IMR-90 (cell line): Measurements from ENCODE around the gene MSI2. TPM values are rescaled to one million over a fixed set of nuclear protein-coding genes. Genes with fewer than 3 reads are reported as not detected.

ENCODE experiments used
- ATAC-seq: fragments of 200-7000 bp; cut with Tn5 transposase; 2 replicates; pipeline ENCODE4 v1.9.1; 2020; ENCODE audit warnings: low read depth, mild to moderate bottlenecking, moderate library complexity
- BruUV-seq: library from RNA; stranded (reverse); fragments of 400-500 nt; replicated peaks from 2 replicates; lab custom pipeline; 2021; lab: Mats Ljungman, UMichigan
- CTCF ChIA-PET: fragments of 300-600 bp; formaldehyde crosslinking; extraction: SDS; loops from one replicate; lab custom pipeline; 2021; ENCODE audit warnings: antibody characterized with exemption; lab: Yijun Ruan, JAX
- POLR2A ChIA-PET: fragments of 300-600 bp; sonication (Branson Sonifier 250); formaldehyde crosslinking; loops from one replicate; lab custom pipeline; 2022; ENCODE audit warnings: antibody characterized with exemption; ENCODE audit not compliant: unreplicated experiment; lab: Charles Lee
- DNase-seq: peaks from one replicate; pipeline ENCODE4 v3.0.0; 2013
- H2AFZ ChIP-seq: replicated peaks from 2 replicates; pipeline ENCODE3; 2013; ENCODE audit warnings: low read length, mild to moderate bottlenecking; ENCODE audit not compliant: poor library complexity
- H2AK5ac ChIP-seq: 2 replicates; pipeline ENCODE4 v1.6.1; 2013; ENCODE audit warnings: low read depth, low read length, inconsistent platforms
- H2AK9ac ChIP-seq: replicated peaks from 2 replicates; pipeline ENCODE3; 2013; ENCODE audit warnings: mild to moderate bottlenecking, low read depth, low read length, moderate library complexity; ENCODE audit not compliant: poor library complexity
- H2BK120ac ChIP-seq: 2 replicates; pipeline ENCODE4 v1.6.1; 2013; ENCODE audit warnings: low read depth, low read length, inconsistent platforms
- H2BK15ac ChIP-seq: 3 replicates; pipeline ENCODE4 v1.6.1; 2013; ENCODE audit warnings: low read depth, low read length, inconsistent platforms
- H2BK20ac ChIP-seq: 2 replicates; pipeline ENCODE4 v1.6.1; 2013; ENCODE audit warnings: low read depth, mild to moderate bottlenecking, inconsistent platforms, low read length, moderate library complexity
- H2BK5ac ChIP-seq: 2 replicates; pipeline ENCODE4 v1.6.1; 2013; ENCODE audit warnings: mild to moderate bottlenecking, low read depth, low read length, inconsistent platforms; ENCODE audit not compliant: poor library complexity, severe bottlenecking
- H3K14ac ChIP-seq: replicated peaks from 2 replicates; pipeline ENCODE4 v1.6.1; 2013; ENCODE audit warnings: low read depth, low read length, inconsistent platforms
- H3K18ac ChIP-seq: 2 replicates; pipeline ENCODE4 v1.6.1; 2013; ENCODE audit warnings: low read depth, low read length, control low read depth
- H3K23ac ChIP-seq: 2 replicates; pipeline ENCODE4 v1.6.1; 2013; ENCODE audit warnings: low read depth, low read length, inconsistent platforms
- H3K27ac ChIP-seq: 2 replicates; pipeline ENCODE4 v1.5.1; 2013; ENCODE audit warnings: mild to moderate bottlenecking, control low read depth, low read length; ENCODE audit not compliant: insufficient read depth
- H3K27me3 ChIP-seq: 2 replicates; pipeline ENCODE4 v1.6.1; 2013; ENCODE audit warnings: low read length; ENCODE audit not compliant: control insufficient read depth, insufficient read depth
- H3K36me3 ChIP-seq: 2 replicates; pipeline ENCODE4 v1.6.1; 2013; ENCODE audit warnings: low read length, mixed read lengths; ENCODE audit not compliant: control insufficient read depth, insufficient read depth
- H3K4ac ChIP-seq: 2 replicates; pipeline ENCODE4 v1.6.1; 2013; ENCODE audit warnings: low read depth, low read length, inconsistent platforms
- H3K4me1 ChIP-seq: 2 replicates; pipeline ENCODE4 v1.6.1; 2013; ENCODE audit warnings: low read length, mixed read lengths; ENCODE audit not compliant: control insufficient read depth, insufficient read depth
- H3K4me2 ChIP-seq: 2 replicates; pipeline ENCODE4 v1.6.1; 2013; ENCODE audit warnings: low read depth, mild to moderate bottlenecking, control low read depth, low read length, moderate library complexity
- H3K4me3 ChIP-seq: 2 replicates; pipeline ENCODE4 v1.5.1; 2013; ENCODE audit warnings: low read depth, mild to moderate bottlenecking, control low read depth, low read length, moderate library complexity; ENCODE audit not compliant: insufficient read depth
- H3K56ac ChIP-seq: 2 replicates; pipeline ENCODE4 v1.6.1; 2013; ENCODE audit warnings: low read length, inconsistent platforms; ENCODE audit not compliant: insufficient read depth; ENCODE audit errors: extremely low read depth
- H3K79me1 ChIP-seq, 2 experiments: 2 replicates each; pipeline ENCODE4 v1.6.1; 2013; ENCODE audit warnings: low read length in 2 of 2, inconsistent platforms in 1 of 2, low read depth in 1 of 2
- H3K9ac ChIP-seq: 2 replicates; pipeline ENCODE4 v1.6.1; 2013; ENCODE audit warnings: low read depth, low read length, control low read depth
- H3K9me1 ChIP-seq: 2 replicates; pipeline ENCODE4 v1.6.1; 2013; ENCODE audit warnings: low read length, inconsistent platforms; ENCODE audit not compliant: insufficient read depth
- H3K9me3 ChIP-seq: 2 replicates; pipeline ENCODE4 v1.6.1; 2013; ENCODE audit warnings: low read length; ENCODE audit not compliant: control insufficient read depth, insufficient read depth
- H4K20me1 ChIP-seq: 2 replicates; pipeline ENCODE4 v1.6.1; 2013; ENCODE audit warnings: low read length, inconsistent platforms; ENCODE audit not compliant: insufficient read depth
- H4K5ac ChIP-seq: 2 replicates; pipeline ENCODE4 v1.6.1; 2013; ENCODE audit warnings: mild to moderate bottlenecking, low read depth, low read length, control low read depth
- H4K8ac ChIP-seq, 2 experiments: 2 replicates each; pipeline ENCODE4 v1.6.1; 2013; ENCODE audit warnings: low read depth in 2 of 2, low read length in 2 of 2, control low read depth in 1 of 2, inconsistent platforms in 1 of 2
- H4K91ac ChIP-seq: 2 replicates; pipeline ENCODE4 v1.6.1; 2013; ENCODE audit warnings: low read depth, low read length, inconsistent platforms; ENCODE audit not compliant: insufficient read depth
- BHLHE40 ChIP-seq: fragments of 150-350 bp; IDR thresholded peaks from 2 replicates; pipeline ENCODE4 v1.6.1; 2016; ENCODE audit warnings: mild to moderate bottlenecking, low read depth, low read length
- CEBPB ChIP-seq: IDR thresholded peaks from 2 replicates; pipeline ENCODE4 v1.6.1; 2012; ENCODE audit warnings: low read depth, low read length, improper control_type of control experiment
- FOS ChIP-seq: fragments of 150-350 bp; IDR thresholded peaks from 2 replicates; pipeline ENCODE4 v1.6.1; 2016; ENCODE audit warnings: low read depth, low read length
- MAFK ChIP-seq: IDR thresholded peaks from 2 replicates; pipeline ENCODE4 v1.6.1; 2012; ENCODE audit warnings: low read depth, low read length, improper control_type of control experiment
- MAZ ChIP-seq: IDR thresholded peaks from 2 replicates; pipeline ENCODE4 v1.6.1; 2012; ENCODE audit warnings: low read depth, mild to moderate bottlenecking, low read length, improper control_type of control experiment, moderate library complexity, borderline replicate concordance
- MXI1 ChIP-seq: IDR thresholded peaks from 2 replicates; pipeline ENCODE4 v1.6.1; 2012; ENCODE audit warnings: low read depth, mild to moderate bottlenecking, low read length, moderate library complexity, borderline replicate concordance
- NFE2L2 ChIP-seq: fragments of 150-350 bp; IDR thresholded peaks from 2 replicates; pipeline ENCODE4 v1.6.1; 2016; ENCODE audit warnings: low read depth, mild to moderate bottlenecking, low read length
- POLR2A ChIP-seq: IDR thresholded peaks from 2 replicates; pipeline ENCODE4 v1.6.1; 2012; ENCODE audit warnings: mild to moderate bottlenecking, low read depth, low read length
- RAD21 ChIP-seq: IDR thresholded peaks from 2 replicates; pipeline ENCODE4 v1.6.1; 2012; ENCODE audit warnings: low read length, improper control_type of control experiment
- RCOR1 ChIP-seq: IDR thresholded peaks from 2 replicates; pipeline ENCODE4 v1.6.1; 2012; ENCODE audit warnings: mild to moderate bottlenecking, low read length, improper control_type of control experiment; ENCODE audit not compliant: insufficient replicate concordance
- RFX5 ChIP-seq: IDR thresholded peaks from 2 replicates; pipeline ENCODE4 v1.8.0; 2012; ENCODE audit warnings: low read depth, mild to moderate bottlenecking, low read length, moderate library complexity
- SMC3 ChIP-seq: fragments of 150-350 bp; IDR thresholded peaks from 2 replicates; pipeline ENCODE4 v1.6.1; 2016; ENCODE audit warnings: low read depth, mild to moderate bottlenecking, antibody characterized with exemption, low read length, moderate library complexity
- WGBS, 2 experiments: methylation state at CpG; one replicate each; pipeline versions ENCODE4 v1.1.5 to v1.1.7; 2013; ENCODE audit warnings: missing lambda C conversion rate in 2 of 2; ENCODE audit not compliant: insufficient read length in 1 of 2; ENCODE audit errors: extremely low coverage in 2 of 2; 5-methylcytosine and 5-hydroxymethylcytosine counted together
- dilution Hi-C: fragments of 300-500 bp; cut with HindIII; formaldehyde crosslinking; loops from one replicate; pipeline ENCODE4 v1.14.3; 2018; ENCODE audit warnings: low sequenced_read_pairs; ENCODE audit not compliant: unreplicated experiment
- in situ Hi-C: fragments of 300-500 bp; cut with MboI; formaldehyde crosslinking; loops from 3 replicates; pipeline ENCODE4 v1.14.3; 2019; ENCODE audit warnings: low sequenced_read_pairs, inconsistent platforms, mixed read lengths
- intact Hi-C: fragments of 100-400 bp; cut with micrococcal nuclease; formaldehyde crosslinking; loops from 2 replicates; pipeline ENCODE4 v1.10.0; 2022
- polyA plus RNA-seq, 3 experiments: library from polyadenylated mRNA; depleted of rRNA; stranded (reverse); fragments of >200 nt; gene quantifications; 2 replicates each; pipeline ENCODE4 v1.2.3, GENCODE V29; 2012; ENCODE audit warnings: low replicate concordance in 1 of 3
- total RNA-seq: library from RNA; depleted of rRNA; stranded (reverse); fragments of >200 nt; gene quantifications from 2 replicates; pipeline ENCODE4 v1.2.3, GENCODE V29; 2012
- TF ChIP-seq, protein P1 (sequence below): fragments of 150-350 bp; IDR thresholded peaks from 2 replicates; pipeline ENCODE4 v1.6.1; 2016; ENCODE audit warnings: low read depth, mild to moderate bottlenecking, low read length, moderate library complexity, borderline replicate concordance
- TF ChIP-seq, protein P2 (sequence below): fragments of 150-350 bp; IDR thresholded peaks from 2 replicates; pipeline ENCODE4 v1.6.1; 2017; ENCODE audit warnings: mild to moderate bottlenecking, antibody characterized with exemption, low read length, low read depth

Gene MSI2
- total and polyA plus RNA-seq, 2 of the 4 experiments (the other 2 are of a cell fraction): 13.0 to 16.0 TPM

DNA sequence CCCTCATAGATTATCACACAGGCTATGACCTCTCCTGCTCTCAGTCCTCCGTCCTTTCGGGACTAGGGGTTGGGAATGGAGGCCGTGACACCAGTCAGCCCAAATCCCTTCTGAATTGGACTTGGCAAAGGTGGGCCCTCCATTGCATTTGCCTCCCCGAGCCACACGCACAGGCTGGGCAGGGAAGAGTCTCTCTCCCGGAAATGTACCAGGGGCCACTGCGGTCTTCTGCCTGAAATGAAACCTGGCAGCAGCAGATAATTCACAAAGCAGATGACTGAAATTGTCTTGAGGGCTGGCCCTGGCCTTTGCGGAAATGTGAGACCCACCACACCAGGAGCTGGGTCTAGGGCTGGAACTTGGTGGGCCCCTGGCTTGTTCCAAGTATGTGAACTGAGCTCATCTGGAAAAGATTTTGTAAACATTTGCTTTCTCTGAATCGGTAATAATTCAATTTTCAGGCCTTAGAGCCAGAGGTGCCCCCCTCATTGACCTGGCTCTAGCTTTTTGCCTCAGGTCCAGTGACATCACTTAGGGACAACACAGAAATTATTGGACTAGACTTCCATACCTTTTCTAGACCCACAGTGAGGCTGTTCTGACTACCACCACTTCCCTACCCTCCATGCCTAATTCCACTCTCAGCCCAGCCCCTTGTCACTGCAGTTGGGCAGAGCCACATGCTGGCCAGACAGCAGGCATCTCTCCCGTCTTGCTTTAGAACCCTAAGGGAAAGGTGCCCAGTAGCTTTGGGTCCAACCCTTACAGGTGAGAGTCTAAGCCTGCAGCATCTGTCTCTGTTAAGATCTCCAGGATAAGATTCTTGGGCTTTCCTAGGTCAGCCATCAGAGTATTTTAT is 413.6 kb downstream of the MSI2 start:
- Histone ChIP-seq H3K4me2 (no peak overlapping the region), H3K27ac (no peak overlapping the region), H3K9me3 (no peaks in the 10 kb centered on the region), H2BK20ac (no peak overlapping the region), H2AFZ (no peak overlapping the region), H2AK9ac (no peak overlapping the region), H4K5ac (no peak overlapping the region), H2BK15ac (no peak overlapping the region), H3K9me1 (peaks cover 10% of the 10 kb centered on the region; the same call in 1 of the 2 replicates), H3K27me3 (no peaks in the 10 kb centered on the region), H3K14ac (no peak overlapping the region), H3K79me1 (no peaks in the 10 kb centered on the region), H3K56ac (no peak overlapping the region), H3K4me1 (peaks cover 14% of the 10 kb centered on the region), H3K4ac (no peak overlapping the region), H4K20me1 (peaks cover 5% of the 10 kb centered on the region; the same call in 1 of the 2 replicates), H2BK120ac (no peak overlapping the region), H3K23ac (no peak overlapping the region), H3K36me3 (peaks cover under 1% of the 10 kb centered on the region; the same call in 1 of the 2 replicates), H2AK5ac (no peak overlapping the region), H3K4me3 (no peak overlapping the region), H3K9ac (no peak overlapping the region), H2BK5ac (no peak overlapping the region), H4K8ac (no peak overlapping the region), H4K91ac (no peak overlapping the region), H3K18ac (no peak overlapping the region)
- intact Hi-C loops (loop anchor here (10.0 kb wide), 1 partner anchor 445 kb away; no protein-coding TSS in a partner anchor), in situ Hi-C loops (loop anchor here (5.0 kb wide), 1 partner anchor 418 kb away; no protein-coding TSS in a partner anchor), dilution Hi-C loops (no loop called here)
- ChIA-PET POLR2A (no interaction called here), CTCF (interaction anchor here (2.8 kb wide), 1 partner anchor 427 kb away, joined by 17 read pairs; no protein-coding TSS in a partner anchor)
- ATAC-seq (no peak), DNase-seq (no peak)
- BruUV-seq: no TSS peak
- 75% methylated on average over 2 of the region's 10 CpGs; no CpG with 5 or more reads in 1 of the 2 experiments for WGBS, 2 experiments
- no peak for TF ChIP-seq FOS
- no peak for TF ChIP-seq MXI1
- TF ChIP-seq NFE2L2: no peak
- no peak for TF ChIP-seq POLR2A
- TF ChIP-seq RFX5: no peak
- TF ChIP-seq, protein P1, sequence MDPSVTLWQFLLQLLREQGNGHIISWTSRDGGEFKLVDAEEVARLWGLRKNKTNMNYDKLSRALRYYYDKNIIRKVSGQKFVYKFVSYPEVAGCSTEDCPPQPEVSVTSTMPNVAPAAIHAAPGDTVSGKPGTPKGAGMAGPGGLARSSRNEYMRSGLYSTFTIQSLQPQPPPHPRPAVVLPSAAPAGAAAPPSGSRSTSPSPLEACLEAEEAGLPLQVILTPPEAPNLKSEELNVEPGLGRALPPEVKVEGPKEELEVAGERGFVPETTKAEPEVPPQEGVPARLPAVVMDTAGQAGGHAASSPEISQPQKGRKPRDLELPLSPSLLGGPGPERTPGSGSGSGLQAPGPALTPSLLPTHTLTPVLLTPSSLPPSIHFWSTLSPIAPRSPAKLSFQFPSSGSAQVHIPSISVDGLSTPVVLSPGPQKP: no peak
- TF ChIP-seq MAZ: no peak
- no peak for TF ChIP-seq CEBPB
- no peak for TF ChIP-seq MAFK
- no peak for TF ChIP-seq SMC3
- TF ChIP-seq, protein P2, sequence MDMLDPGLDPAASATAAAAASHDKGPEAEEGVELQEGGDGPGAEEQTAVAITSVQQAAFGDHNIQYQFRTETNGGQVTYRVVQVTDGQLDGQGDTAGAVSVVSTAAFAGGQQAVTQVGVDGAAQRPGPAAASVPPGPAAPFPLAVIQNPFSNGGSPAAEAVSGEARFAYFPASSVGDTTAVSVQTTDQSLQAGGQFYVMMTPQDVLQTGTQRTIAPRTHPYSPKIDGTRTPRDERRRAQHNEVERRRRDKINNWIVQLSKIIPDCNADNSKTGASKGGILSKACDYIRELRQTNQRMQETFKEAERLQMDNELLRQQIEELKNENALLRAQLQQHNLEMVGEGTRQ: no peak
- no peak for TF ChIP-seq RAD21
- TF ChIP-seq RCOR1: no peak
- TF ChIP-seq BHLHE40: no peak
